Activated CD8-positive, alpha-beta T cell treated with anti-CD3 and anti-CD28 coated beads for 36 hours (primary cell): ENCODE results near the gene MEOX1. TPM values are rescaled to one million over a fixed set of nuclear protein-coding genes. Genes with fewer than 3 reads are reported as not detected.

Experiments used
- ATAC-seq: fragments of 200-7000 bp; cut with Tn5 transposase; one replicate; pipeline ENCODE4 v1.10.0; 2021; ENCODE audit warnings: mild to moderate bottlenecking, moderate library complexity
- CTCF ChIA-PET: fragments of 350-600 bp; sonication (Branson Sonifier 250); formaldehyde crosslinking; loops from one replicate; lab custom pipeline; 2021; ENCODE audit warnings: antibody characterized with exemption; lab: Charles Lee
- POLR2A ChIA-PET: fragments of 350-600 bp; sonication (Branson Sonifier 250); formaldehyde crosslinking; loops from one replicate; lab custom pipeline; 2021; ENCODE audit warnings: antibody characterized with exemption; lab: Charles Lee
- DNase-seq: peaks from one replicate; pipeline ENCODE4 v3.0.0-alpha.2; 2020
- H3K27ac Mint-ChIP-seq: one replicate; pipeline ENCODE4 v1.8.0; 2021; ENCODE audit warnings: mild to moderate bottlenecking, mixed read lengths
- H3K27me3 Mint-ChIP-seq: one replicate; pipeline ENCODE4 v1.8.0; 2021; ENCODE audit warnings: mixed read lengths
- H3K36me3 Mint-ChIP-seq: one replicate; pipeline ENCODE4 v1.8.0; 2021; ENCODE audit warnings: low read depth, mixed read lengths
- H3K4me1 Mint-ChIP-seq: one replicate; pipeline ENCODE4 v1.8.0; 2021; ENCODE audit warnings: low read depth, mixed read lengths
- H3K4me3 Mint-ChIP-seq: one replicate; pipeline ENCODE4 v1.8.0; 2021; ENCODE audit warnings: mild to moderate bottlenecking, moderate library complexity, mixed read lengths
- H3K9me3 Mint-ChIP-seq: one replicate; pipeline ENCODE4 v1.8.0; 2021; ENCODE audit warnings: mixed read lengths
- CTCF ChIP-seq: fragments of 200-600 bp; IDR thresholded peaks from one replicate; pipeline ENCODE4 v1.8.0; 2022; ENCODE audit warnings: antibody characterized with exemption, mild to moderate bottlenecking
- intact Hi-C: fragments of 100-400 bp; cut with micrococcal nuclease; formaldehyde crosslinking; loops from one replicate; pipeline ENCODE4 v1.10.0; 2022
- total RNA-seq, 2 experiments: library from RNA; stranded (reverse); gene quantifications; one replicate each; pipeline ENCODE4 v1.2.3, GENCODE V29; 2021

MEOX1 gene
- total RNA-seq, 2 experiments from 2014 or later, result 0.45 to 0.47 TPM

- CTCF ChIA-PET, result no interaction called here
- no peak for TF ChIP-seq CTCF
- intact Hi-C loops, result no loop called here
- DNase-seq (no peak), ATAC-seq (no peak)
- POLR2A ChIA-PET, result no interaction called here
- H3K9me3 Mint-ChIP-seq, result peaks cover 2% of the 10 kb centered on the region
- peaks cover 5% of the 10 kb centered on the region for H3K27me3 Mint-ChIP-seq
- H3K4me3 Mint-ChIP-seq, result no peak overlapping the region
- peaks cover 3% of the 10 kb centered on the region for H3K36me3 Mint-ChIP-seq
- no peaks in the 10 kb centered on the region for H3K4me1 Mint-ChIP-seq
- H3K27ac Mint-ChIP-seq, result no peak overlapping the region
Observed at GRCh38 chr17:43616029-43616351, 45.7 kb downstream of the MEOX1 start.

DNA sequence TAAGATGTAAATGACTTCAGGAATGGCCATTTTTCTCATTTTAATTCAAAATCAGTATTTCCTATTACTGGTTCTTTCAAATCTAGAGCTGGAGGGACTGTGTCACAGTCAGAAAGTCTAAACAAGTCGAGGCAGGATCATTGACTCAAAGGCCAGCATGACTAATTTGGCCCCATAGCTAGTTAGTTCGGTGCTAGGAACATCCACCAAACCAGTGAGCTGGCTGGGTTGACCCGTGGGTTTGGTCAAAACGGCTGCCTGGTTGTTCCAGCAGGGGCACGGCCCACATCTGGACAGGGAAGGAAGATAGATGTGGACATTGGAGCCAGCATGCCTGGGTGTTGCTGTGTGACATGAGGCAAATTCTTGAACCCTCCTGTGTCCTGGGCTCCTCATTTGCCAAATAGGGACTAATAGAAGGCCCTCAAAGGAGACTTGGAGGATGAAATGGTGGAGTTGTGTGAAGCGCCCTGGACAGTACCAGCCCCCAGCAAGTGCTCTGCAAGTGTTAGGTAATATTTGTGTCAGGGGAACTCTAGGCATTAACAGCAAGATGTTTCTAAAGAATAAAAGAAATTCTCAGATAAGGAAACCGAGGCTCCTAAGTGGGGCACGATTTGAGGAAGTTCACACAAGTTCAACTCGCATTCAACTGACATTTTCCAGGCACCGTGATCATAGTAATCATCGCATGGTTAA is 46.2 kb downstream of the MEOX1 start:
- H3K27ac Mint-ChIP-seq, result no peak overlapping the region
- CTCF ChIA-PET, result no interaction called here
- H3K36me3 Mint-ChIP-seq, result peaks cover 3% of the 10 kb centered on the region
- H3K4me1 Mint-ChIP-seq, result no peaks in the 10 kb centered on the region
- intact Hi-C loops, result no loop called here
- no peak for ATAC-seq
- no peak for TF ChIP-seq CTCF
- POLR2A ChIA-PET, result no interaction called here
- H3K27me3 Mint-ChIP-seq, result peaks cover 5% of the 10 kb centered on the region
- H3K9me3 Mint-ChIP-seq, result peaks cover 2% of the 10 kb centered on the region
- no peak overlapping the region for H3K4me3 Mint-ChIP-seq
- no peak for DNase-seq

- peaks cover 3% of the 10 kb centered on the region for H3K36me3 Mint-ChIP-seq
- CTCF ChIA-PET, result no interaction called here
- intact Hi-C loops, result no loop called here
Observed at GRCh38 chr17:43614561-43614960, 47.2 kb downstream of the MEOX1 start.

GRCh38 chr17:43613917-43614316 is 47.8 kb downstream of the MEOX1 start:
- ChIA-PET POLR2A (interaction anchor here (0.6 kb wide), 1 partner anchor 191 kb away, joined by 3 read pairs; no protein-coding TSS in a partner anchor), CTCF (no interaction called here)
- DNase-seq (no peak), ATAC-seq (no peak)
- H3K4me3 Mint-ChIP-seq, result no peak overlapping the region
- H3K27ac Mint-ChIP-seq, result no peak overlapping the region
- TF ChIP-seq CTCF, result no peak
- intact Hi-C loops, result no loop called here
- H3K9me3 Mint-ChIP-seq, result peaks cover 2% of the 10 kb centered on the region
- peaks cover 3% of the 10 kb centered on the region for H3K36me3 Mint-ChIP-seq
- H3K4me1 Mint-ChIP-seq, result no peaks in the 10 kb centered on the region
- peaks cover 5% of the 10 kb centered on the region for H3K27me3 Mint-ChIP-seq

More at GRCh38 chr17:43614561-43614960, 47.2 kb downstream of the MEOX1 start:
- H3K27me3 Mint-ChIP-seq, result peaks cover 5% of the 10 kb centered on the region
- H3K9me3 Mint-ChIP-seq, result peaks cover 2% of the 10 kb centered on the region
- no peak for TF ChIP-seq CTCF
- no peak for DNase-seq
- POLR2A ChIA-PET, result no interaction called here
- no peak for ATAC-seq
- no peak overlapping the region for H3K27ac Mint-ChIP-seq
- no peaks in the 10 kb centered on the region for H3K4me1 Mint-ChIP-seq
- no peak overlapping the region for H3K4me3 Mint-ChIP-seq

DNA sequence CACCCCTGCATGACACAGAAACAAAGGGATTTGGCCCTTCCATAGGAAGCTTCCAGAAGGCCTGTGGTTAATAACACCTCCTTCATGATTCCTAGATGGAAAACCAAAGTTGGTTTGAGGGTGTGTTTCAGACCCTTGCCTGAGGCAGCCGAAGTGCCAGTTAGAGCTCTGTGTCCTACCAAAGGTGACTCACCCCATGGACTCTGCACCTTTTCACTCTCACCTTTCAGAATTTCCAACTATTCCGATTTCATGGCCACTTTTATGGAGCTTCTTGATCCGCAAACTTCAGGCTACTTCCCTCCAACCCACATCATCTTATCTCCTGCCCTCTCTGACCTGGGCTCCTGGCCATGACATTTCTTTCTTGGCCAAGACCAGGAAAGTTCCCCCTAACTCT is 49.2 kb downstream of the MEOX1 start:
- ATAC-seq (no peak), DNase-seq (no peak)
- H3K27ac Mint-ChIP-seq, result no peak overlapping the region
- H3K9me3 Mint-ChIP-seq, result peaks cover 2% of the 10 kb centered on the region
- POLR2A ChIA-PET, result no interaction called here
- peaks cover 5% of the 10 kb centered on the region for H3K27me3 Mint-ChIP-seq
- intact Hi-C loops, result no loop called here
- CTCF ChIA-PET, result interaction anchor here (3.4 kb wide), 1 partner anchor 35 kb away, joined by 10 read pairs; no protein-coding TSS in a partner anchor
- no peak for TF ChIP-seq CTCF
- H3K4me3 Mint-ChIP-seq, result no peak overlapping the region
- peaks cover 5% of the 10 kb centered on the region for H3K4me1 Mint-ChIP-seq
- H3K36me3 Mint-ChIP-seq, result peaks cover 3% of the 10 kb centered on the region
